A549 (cell line): Measurements from ENCODE around the gene UPB1.

Source experiments
- CHD2 ChIP-seq: fragments of 150-350 bp; IDR thresholded peaks from 2 replicates; pipeline ENCODE4 v1.6.1; 2014; ENCODE audit warnings: low read length; ENCODE audit not compliant: partially characterized antibody
- CHD4 ChIP-seq: fragments of 200-600 bp; sonication (generic); IDR thresholded peaks from 2 replicates; pipeline ENCODE4 v1.6.1; 2016; ENCODE audit warnings: antibody characterized with exemption, mild to moderate bottlenecking, borderline replicate concordance
- CTCF ChIP-seq: fragments of >200 bp; sonication (Bioruptor Twin); formaldehyde crosslinking; IDR thresholded peaks from 3 replicates; pipeline ENCODE4 v1.5.1; 2016
- HMGXB4 ChIP-seq: fragments of 250-450 bp; sonication (Bioruptor Pico); IDR thresholded peaks from 2 replicates; pipeline ENCODE4 v1.5.0; 2021; ENCODE audit warnings: mild to moderate bottlenecking, moderate library complexity, borderline replicate concordance
- JUN ChIP-seq, 2 experiments: fragments of >200 bp; sonication (Bioruptor Twin); formaldehyde crosslinking; IDR thresholded peaks; 2 replicates in 1 of 2; 3 replicates in 1 of 2; pipeline ENCODE4 v1.6.1; 2016 to 2017
- KDM1A ChIP-seq: fragments of 200-600 bp; sonication (generic); IDR thresholded peaks from 2 replicates; pipeline ENCODE4 v1.6.1; 2016; ENCODE audit warnings: low read depth, mild to moderate bottlenecking
- MAX ChIP-seq: IDR thresholded peaks from 2 replicates; pipeline ENCODE4 v1.6.1; 2012
- POLR2A ChIP-seq: IDR thresholded peaks from 2 replicates; pipeline ENCODE4 v1.6.1; 2012; ENCODE audit warnings: mild to moderate bottlenecking, low read length
- RAD21 ChIP-seq, 2 experiments: fragments of >200 bp in 1 of 2; sonication (Bioruptor Twin) in 1 of 2; formaldehyde crosslinking in 1 of 2; IDR thresholded peaks in 1 of 2; conservative IDR thresholded peaks in 1 of 2; 2 replicates in 1 of 2; 3 replicates in 1 of 2; pipeline ENCODE4 v1.6.1; 2012 to 2018; ENCODE audit warnings: inconsistent platforms in 1 of 2
- RNF2 ChIP-seq: fragments of 200-600 bp; sonication (generic); IDR thresholded peaks from 2 replicates; pipeline ENCODE4 v1.6.1; 2016; ENCODE audit warnings: low read depth, mild to moderate bottlenecking, antibody characterized with exemption, moderate library complexity, borderline replicate concordance
- TP53 ChIP-seq: fragments of 250-450 bp; sonication (Bioruptor Pico); IDR thresholded peaks from 2 replicates; pipeline ENCODE4 v1.5.0; 2021; ENCODE audit warnings: mild to moderate bottlenecking, moderate library complexity

- TF ChIP-seq POLR2A = no peak
- TF ChIP-seq CTCF = no peak
- TF ChIP-seq TP53 = no peak
- no peak for TF ChIP-seq RNF2
- no peak for TF ChIP-seq CHD2
- TF ChIP-seq JUN (IDR thresholded peaks at IDR 0.05) = no peak
- no peak for TF ChIP-seq MAX
- TF ChIP-seq HMGXB4 = no peak
- no peak for TF ChIP-seq RAD21 (conservative IDR thresholded peaks at IDR 0.05 in 1 of 2, IDR thresholded peaks at IDR 0.05 in 1 of 2)
- TF ChIP-seq KDM1A = no peak
- no peak for TF ChIP-seq CHD4
These were observed 29.2 kb upstream of the UPB1 start for GRCh38 chr22:24465975-24466374.
